AG20443 (cell line): ENCODE data around the gene HPSE2.
A peak's percentile ranks its signal among the peaks of the same experiment; 100 is the strongest.

ENCODE experiments used
- DNase-seq: peaks from one replicate; pipeline ENCODE4 v3.0.0; 2012; ENCODE audit warnings: low spot score, mixed read lengths

Gene HPSE2

GRCh38 chr10:98430427-98430826 lies 805.2 kb downstream of the HPSE2 start:
- peak; percentile 5 for DNase-seq

GRCh38 chr10:98429320-98430072 lies 806.2 kb downstream of the HPSE2 start:
- peak; percentile 5 for DNase-seq

- DNase-seq, result no peak
Measured at GRCh38 chr10:98427011-98427515, 808.6 kb downstream of the HPSE2 start.

GRCh38 chr10:98425511-98426352 lies 809.9 kb downstream of the HPSE2 start:
- DNase-seq, result peak; percentile 76

GRCh38 chr10:98424295-98425254 lies 811.1 kb downstream of the HPSE2 start:
- no peak for DNase-seq

GRCh38 chr10:98423691-98424120 lies 811.9 kb downstream of the HPSE2 start:
- DNase-seq, result no peak

- DNase-seq, result no peak
Measured at GRCh38 chr10:98422182-98422581, 813.5 kb downstream of the HPSE2 start.

GRCh38 chr10:98420786-98421185 lies 814.9 kb downstream of the HPSE2 start:
- DNase-seq, result no peak

GRCh38 chr10:98419469-98420261 lies 816.0 kb downstream of the HPSE2 start:
- DNase-seq, result no peak

- DNase-seq, result no peak
Measured at GRCh38 chr10:98418665-98419468, 816.8 kb downstream of the HPSE2 start.

- no peak for DNase-seq
Measured at GRCh38 chr10:98417973-98418664, 817.5 kb downstream of the HPSE2 start.

GRCh38 chr10:98417481-98417959 lies 818.1 kb downstream of the HPSE2 start:
- DNase-seq, result no peak

- DNase-seq, result no peak
Measured at GRCh38 chr10:98416606-98417388, 818.9 kb downstream of the HPSE2 start.

- DNase-seq, result no peak
Measured at GRCh38 chr10:98415731-98416119, 819.9 kb downstream of the HPSE2 start.

GRCh38 chr10:98414932-98415730 lies 820.5 kb downstream of the HPSE2 start, which contains the start of gene PYROXD2:
PYROXD2 (minus strand) TSS chr10:98415182; CDS start chr10:98415135, 47 bp downstream.
- peak; percentile 99 for DNase-seq

- DNase-seq, result no peak
Measured at GRCh38 chr10:98414578-98414931, 821.1 kb downstream of the HPSE2 start.

- no peak for DNase-seq
Measured at GRCh38 chr10:98411768-98412167, 823.9 kb downstream of the HPSE2 start.

GRCh38 chr10:98411166-98411565 lies 824.5 kb downstream of the HPSE2 start:
- no peak for DNase-seq
